Measurements from ENCODE around the gene ZFP92.

GRCh38 chrX:153456704-153457103 is 45.4 kb downstream of the ZFP92 start:
- TF ChIP-seq CTCF (IDR thresholded peaks at IDR 0.05) = no peak
- no peak for TF ChIP-seq POLR2AphosphoS5 (IDR thresholded peaks at IDR 0.05)

Data from prostate gland (tissue), 2 donors.